ENCODE results near the gene SCAI. TPM values are rescaled to one million over a fixed set of nuclear protein-coding genes. Genes with fewer than 3 reads are reported as not detected.
A peak's percentile ranks its signal among the peaks of the same experiment; 100 is the strongest.

Gene SCAI
- total and polyA plus RNA-seq, 9 of the 15 experiments (the other 6 are each of a cell fraction or from before 2014, with no cell fraction given): 0.70 to 12.4 (median 4.2) TPM

GRCh38 chr9:124941679-124942561, 201.4 kb downstream of the SCAI start (continued):
- TF ChIP-seq ZBTB33 (CRISPR knock-in tag; IDR thresholded peaks at IDR 0.05): no peak
- TF ChIP-seq BRF2 (IDR thresholded peaks at IDR 0.05; ENCODE audit: borderline replicate concordance, insufficient read depth, insufficient read length): no peak
- TF ChIP-seq NFATC3 (IDR thresholded peaks at IDR 0.05): no peak
- TF ChIP-seq SOX6 (IDR thresholded peaks at IDR 0.05): no peak
- no peak for TF ChIP-seq MEF2A (IDR thresholded peaks at IDR 0.05; ENCODE audit: control insufficient read depth, low read depth, low read length)
- no peak for TF ChIP-seq ZNF24 (IDR thresholded peaks at IDR 0.05)
- no peak for TF ChIP-seq CEBPB (tag; IDR thresholded peaks at IDR 0.05)
- no peak for TF ChIP-seq TEAD4 (IDR thresholded peaks at IDR 0.05; ENCODE audit: low read length)
- TF ChIP-seq TEAD4 (CRISPR knock-in tag; IDR thresholded peaks at IDR 0.05; ENCODE audit: borderline replicate concordance): no peak
- no peak for TF ChIP-seq ARID4B (CRISPR knock-in tag; IDR thresholded peaks at IDR 0.05)
- no peak for TF ChIP-seq PHTF2 (CRISPR knock-in tag; IDR thresholded peaks at IDR 0.05)
- TF ChIP-seq DMBX1 (CRISPR knock-in tag; IDR thresholded peaks at IDR 0.05; ENCODE audit: borderline replicate concordance): no peak
- no peak for TF ChIP-seq ZNF408 (CRISPR knock-in tag; IDR thresholded peaks at IDR 0.05; ENCODE audit: low read depth)
- TF ChIP-seq SLC30A9 (CRISPR knock-in tag; IDR thresholded peaks at IDR 0.05): no peak
- TF ChIP-seq L3MBTL2 (IDR thresholded peaks at IDR 0.05): 0 out of 2 replicates have a peak, but pooled peaks have one; percentile 28
- no peak for TF ChIP-seq PBX2 (CRISPR knock-in tag; IDR thresholded peaks at IDR 0.05; ENCODE audit: low read depth)
- TF ChIP-seq PBX2 (tag; conservative IDR thresholded peaks at IDR 0.05; ENCODE audit: low read depth): no peak
- TF ChIP-seq NFRKB (IDR thresholded peaks at IDR 0.05; ENCODE audit: low read depth): 0 out of 2 replicates have a peak, but pooled peaks have one; percentile 8

Data from K562 (cell line).